Activated T-helper 2 cell treated with anti-CD3 and anti-CD28 coated beads, Interferon-gamma antibody, Interleukin-2, Interleukin-4, amounts not matched to agents 10 μg/mL and 5 μg/mL and 100 μg/mL, durations not matched to agents 14 hours and 24 hours and 36 hours (primary cell): ENCODE measurements around the gene PKP4. TPM values are rescaled to one million over a fixed set of nuclear protein-coding genes. Genes with fewer than 3 reads are reported as not detected.

Source experiments
- DNase-seq: peaks from one replicate; pipeline ENCODE4 v3.0.0; 2021; ENCODE audit warnings: low spot score
- H3K27ac Mint-ChIP-seq: one replicate; pipeline ENCODE4 v1.8.0; 2021; ENCODE audit warnings: mixed read lengths
- H3K27me3 Mint-ChIP-seq: one replicate; pipeline ENCODE4 v1.8.0; 2021; ENCODE audit warnings: low read depth, mixed read lengths
- H3K36me3 Mint-ChIP-seq: one replicate; pipeline ENCODE4 v1.8.0; 2021; ENCODE audit warnings: low read depth, mixed read lengths
- H3K4me1 Mint-ChIP-seq: one replicate; pipeline ENCODE4 v1.8.0; 2021; ENCODE audit warnings: low read depth, mixed read lengths
- H3K4me3 Mint-ChIP-seq: one replicate; pipeline ENCODE4 v1.8.0; 2021; ENCODE audit warnings: low read depth, mild to moderate bottlenecking, moderate library complexity, mixed read lengths
- H3K9me3 Mint-ChIP-seq: one replicate; pipeline ENCODE4 v1.8.0; 2021; ENCODE audit warnings: mixed read lengths
- intact Hi-C: fragments of 100-400 bp; cut with micrococcal nuclease; formaldehyde crosslinking; loops from one replicate; pipeline ENCODE4 v1.15.1; 2023
- total RNA-seq: library from RNA; stranded (reverse); gene quantifications from 2 replicates; pipeline ENCODE4 v1.2.3, GENCODE V29; 2022

The PKP4 gene
- total RNA-seq, 1 donor from 2014 or later: 26.9 TPM

DNA sequence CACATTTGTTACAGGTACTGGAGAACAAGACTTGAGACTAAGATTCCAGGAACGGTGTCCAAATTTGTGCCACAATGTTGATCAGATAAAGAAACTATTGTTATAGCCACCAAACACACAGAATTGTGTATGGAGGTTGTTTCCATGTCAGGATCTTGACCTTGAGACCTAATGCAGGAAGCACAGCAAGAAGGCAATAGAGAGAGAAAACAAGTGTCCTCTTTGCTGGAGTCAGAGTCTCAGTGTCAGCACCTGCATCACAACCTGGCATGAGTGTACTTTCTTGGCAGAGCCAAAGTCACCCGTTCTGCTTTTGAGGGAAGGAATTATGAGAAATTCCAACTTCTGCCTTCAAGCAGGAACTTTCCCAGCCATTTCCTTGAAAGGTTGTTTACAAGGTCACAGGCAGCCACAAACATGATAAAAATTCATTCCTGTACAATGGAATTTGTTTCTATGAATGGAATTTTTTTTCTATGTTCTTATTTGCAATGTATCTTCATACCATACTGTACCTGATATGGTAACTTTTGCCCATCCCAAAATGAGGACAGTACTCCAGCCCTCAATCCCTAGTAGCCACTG is 118.4 kb downstream of the PKP4 start:
- no peak for DNase-seq
- Mint-ChIP-seq H3K9me3 (no peaks in the 10 kb centered on the region), H3K27me3 (no peaks in the 10 kb centered on the region), H3K4me3 (no peak overlapping the region), H3K27ac (no peak overlapping the region), H3K4me1 (no peaks in the 10 kb centered on the region), H3K36me3 (no peaks in the 10 kb centered on the region)
- intact Hi-C loops: no loop called here

DNA sequence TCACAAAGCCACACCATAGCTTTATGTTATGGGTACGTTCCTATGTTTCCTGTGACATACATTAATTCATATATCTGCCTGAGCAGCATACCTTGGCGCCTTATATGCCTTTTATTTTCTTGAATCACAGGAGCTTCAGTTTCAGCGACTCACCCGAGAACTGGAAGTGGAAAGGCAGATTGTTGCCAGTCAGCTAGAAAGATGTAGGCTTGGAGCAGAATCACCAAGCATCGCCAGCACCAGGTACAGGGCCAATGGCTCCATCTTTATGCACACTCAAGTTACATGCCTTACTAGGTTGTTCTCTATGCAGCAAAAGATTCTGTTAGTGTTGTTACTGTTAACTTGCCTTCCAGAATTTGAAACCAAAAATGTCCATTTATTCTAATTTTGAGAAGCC is 120.4 kb downstream of the PKP4 start:
- H3K9me3 Mint-ChIP-seq: no peaks in the 10 kb centered on the region

DNA sequence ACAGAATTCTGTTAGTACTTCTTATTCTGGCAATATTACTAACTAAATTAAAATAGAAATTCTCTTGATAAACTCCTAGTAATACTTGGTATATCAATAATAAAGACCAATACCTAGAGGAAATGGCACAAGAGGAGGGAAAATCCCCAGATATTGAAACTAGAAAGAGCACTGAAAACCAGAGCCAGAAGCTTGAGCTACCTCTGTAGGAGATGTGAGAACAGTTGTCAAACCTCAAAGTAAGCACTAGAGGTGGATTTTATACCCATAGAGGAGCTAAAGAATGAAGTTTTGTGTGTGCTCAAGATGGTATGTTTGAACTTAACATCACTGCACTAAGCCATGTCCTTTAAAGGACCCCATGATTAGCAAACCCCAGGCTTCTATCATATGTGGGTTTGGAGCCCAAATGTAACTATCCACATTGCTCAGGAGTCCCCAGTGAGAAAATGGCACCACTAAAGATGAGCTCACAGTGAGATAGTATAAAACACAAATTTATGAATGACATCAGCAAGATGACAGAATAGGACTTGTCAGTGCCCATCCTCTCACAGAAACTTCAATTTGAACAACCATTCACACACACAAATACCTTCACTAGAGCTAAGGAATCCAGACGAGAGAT is 122.1 kb downstream of the PKP4 start:
- intact Hi-C loops: no loop called here
- no peak overlapping the region for H3K4me3 Mint-ChIP-seq
- H3K27ac Mint-ChIP-seq: no peak overlapping the region
- no peaks in the 10 kb centered on the region for H3K9me3 Mint-ChIP-seq
- no peaks in the 10 kb centered on the region for H3K4me1 Mint-ChIP-seq
- H3K36me3 Mint-ChIP-seq: no peaks in the 10 kb centered on the region
- no peaks in the 10 kb centered on the region for H3K27me3 Mint-ChIP-seq
- DNase-seq: no peak

More for the DNA sequence above, 120.4 kb downstream of the PKP4 start:
- Mint-ChIP-seq H3K4me1 (no peaks in the 10 kb centered on the region), H3K27me3 (no peaks in the 10 kb centered on the region), H3K27ac (no peak overlapping the region), H3K36me3 (no peaks in the 10 kb centered on the region), H3K4me3 (no peak overlapping the region)
- intact Hi-C loops: no loop called here
- DNase-seq: no peak

DNA sequence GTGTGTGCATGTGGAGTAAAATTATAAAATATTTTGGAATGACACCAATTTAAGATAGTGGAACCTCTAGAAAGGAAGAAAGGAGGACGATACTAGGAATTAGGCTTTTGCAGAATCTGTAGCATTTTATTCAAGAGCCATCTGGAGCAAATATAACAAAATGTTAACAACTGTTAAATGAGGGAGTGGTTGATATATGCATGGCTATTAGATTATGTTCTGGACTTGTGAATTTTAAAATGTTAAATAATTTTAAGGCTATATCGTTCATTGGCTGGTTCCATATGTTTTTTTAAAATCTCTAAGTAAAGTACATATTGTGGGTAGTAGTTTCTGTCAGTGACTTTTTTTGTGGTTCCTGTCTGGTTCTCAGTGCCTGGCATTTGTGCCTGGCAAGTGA is 123.2 kb downstream of the PKP4 start:
- Mint-ChIP-seq H3K27ac (no peak overlapping the region), H3K4me3 (no peak overlapping the region), H3K9me3 (no peaks in the 10 kb centered on the region), H3K27me3 (no peaks in the 10 kb centered on the region), H3K4me1 (no peaks in the 10 kb centered on the region), H3K36me3 (no peaks in the 10 kb centered on the region)
- intact Hi-C loops: no loop called here
- no peak for DNase-seq

DNA sequence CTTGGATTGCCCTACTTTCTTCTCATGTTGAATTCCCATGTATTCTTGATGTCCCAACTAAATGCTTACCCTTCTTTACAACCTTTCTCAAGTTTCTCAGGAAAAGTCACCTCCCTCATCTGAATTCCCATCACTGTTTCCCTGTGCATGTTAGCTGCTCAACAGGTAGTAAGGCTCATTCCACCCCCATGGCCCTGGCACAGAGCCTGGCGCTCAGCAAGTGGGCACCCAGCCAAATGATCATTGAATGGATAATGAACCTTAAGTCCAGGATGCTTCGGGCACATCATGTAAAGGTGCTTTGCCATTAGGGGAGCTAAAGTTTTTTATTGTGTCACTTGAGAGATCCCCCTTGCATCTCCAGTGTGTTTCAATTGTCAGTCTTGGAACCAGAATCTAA is 124.0 kb downstream of the PKP4 start:
- intact Hi-C loops: no loop called here
- no peaks in the 10 kb centered on the region for H3K36me3 Mint-ChIP-seq
- no peaks in the 10 kb centered on the region for H3K9me3 Mint-ChIP-seq
- H3K27me3 Mint-ChIP-seq: no peaks in the 10 kb centered on the region
- DNase-seq: no peak
- H3K27ac Mint-ChIP-seq: no peak overlapping the region
- no peaks in the 10 kb centered on the region for H3K4me1 Mint-ChIP-seq
- H3K4me3 Mint-ChIP-seq: no peak overlapping the region

DNA sequence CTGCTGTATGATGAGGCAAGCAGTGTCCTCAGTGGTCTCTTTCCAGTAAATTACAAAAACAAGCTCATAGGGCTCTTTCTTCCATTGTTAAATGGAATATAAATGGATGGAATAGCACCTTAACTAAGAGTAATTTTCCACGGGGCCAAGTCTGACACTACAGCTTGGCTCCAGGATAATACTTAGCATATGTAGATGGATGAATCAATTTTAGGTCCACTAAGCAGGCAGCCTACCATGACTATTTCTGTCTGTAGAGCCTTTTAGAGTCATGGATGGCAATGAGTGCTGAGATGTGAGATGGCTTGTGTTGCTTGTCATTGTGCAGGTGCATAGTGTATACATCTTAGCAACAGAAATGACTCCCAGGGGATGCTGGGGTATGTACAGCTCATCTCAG is 125.9 kb downstream of the PKP4 start:
- no peaks in the 10 kb centered on the region for H3K27me3 Mint-ChIP-seq
- DNase-seq: no peak
- intact Hi-C loops: no loop called here
- no peaks in the 10 kb centered on the region for H3K4me1 Mint-ChIP-seq
- H3K9me3 Mint-ChIP-seq: no peaks in the 10 kb centered on the region
- no peak overlapping the region for H3K27ac Mint-ChIP-seq
- H3K4me3 Mint-ChIP-seq: no peak overlapping the region
- H3K36me3 Mint-ChIP-seq: no peaks in the 10 kb centered on the region

DNA sequence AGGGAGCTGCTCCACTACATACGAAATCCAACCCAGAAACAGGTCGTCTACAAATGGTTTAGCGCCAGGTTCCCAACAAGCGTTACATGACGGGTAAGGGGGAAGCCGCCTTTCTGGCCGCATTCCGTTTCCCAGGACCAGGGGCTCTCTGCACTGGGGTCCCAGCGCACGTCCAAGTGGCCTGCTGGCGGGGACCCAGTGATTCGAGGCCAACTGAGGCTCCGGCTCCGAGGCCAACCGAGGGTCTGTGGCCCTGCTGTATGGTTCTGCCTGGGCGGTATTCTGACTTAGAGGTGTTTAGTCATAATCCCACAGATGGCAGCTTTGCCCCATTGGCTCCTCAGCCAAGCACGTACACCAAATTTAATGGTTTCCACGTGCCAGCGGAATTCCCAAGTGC is 127.2 kb downstream of the PKP4 start:
- H3K36me3 Mint-ChIP-seq: no peaks in the 10 kb centered on the region
- H3K4me3 Mint-ChIP-seq: no peak overlapping the region
- H3K9me3 Mint-ChIP-seq: no peaks in the 10 kb centered on the region
- H3K27ac Mint-ChIP-seq: no peak overlapping the region
- H3K4me1 Mint-ChIP-seq: no peaks in the 10 kb centered on the region
- H3K27me3 Mint-ChIP-seq: no peaks in the 10 kb centered on the region
- intact Hi-C loops: no loop called here
- DNase-seq: no peak

DNA sequence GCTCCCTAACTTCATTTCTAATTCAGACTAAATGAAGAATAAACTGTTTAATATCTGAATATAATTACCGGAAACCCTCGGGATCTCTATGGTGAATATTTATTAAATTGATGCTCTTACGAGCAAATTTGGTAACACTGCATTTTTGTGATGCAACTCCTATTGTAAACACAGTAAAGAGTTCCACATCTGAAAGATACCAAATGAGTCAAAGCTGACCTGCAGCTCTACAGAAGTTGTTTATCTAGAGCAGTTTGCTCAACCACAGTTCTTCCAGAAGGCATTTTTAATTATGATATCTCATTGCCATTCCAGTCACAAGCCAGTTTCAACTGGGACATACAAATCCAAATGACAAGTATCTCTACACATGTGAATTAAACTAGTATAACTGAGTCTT is 129.7 kb downstream of the PKP4 start:
- Mint-ChIP-seq H3K9me3 (no peaks in the 10 kb centered on the region), H3K4me3 (no peak overlapping the region), H3K36me3 (no peaks in the 10 kb centered on the region), H3K27ac (no peak overlapping the region), H3K4me1 (no peaks in the 10 kb centered on the region), H3K27me3 (no peaks in the 10 kb centered on the region)
- intact Hi-C loops: no loop called here
- DNase-seq: no peak

DNA sequence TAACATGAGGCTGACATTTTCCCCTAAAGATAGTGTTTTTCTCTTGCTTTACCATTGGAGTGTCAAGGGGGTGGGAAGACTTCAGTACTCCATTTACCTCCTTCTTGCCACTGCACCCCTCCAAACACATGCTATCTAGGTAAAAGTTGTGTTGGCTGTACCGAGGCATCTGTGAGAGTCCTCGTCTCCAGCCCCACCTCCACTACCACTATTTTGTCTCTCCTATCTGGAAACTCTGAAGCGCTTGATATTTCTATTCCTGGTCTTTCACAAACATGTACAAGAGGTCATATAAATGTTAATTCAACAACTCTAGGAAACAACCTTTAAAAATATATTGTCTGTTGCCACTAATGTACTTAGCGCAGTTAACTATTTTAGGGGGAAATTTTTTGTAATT is 132.6 kb downstream of the PKP4 start:
- Mint-ChIP-seq H3K4me3 (no peak overlapping the region), H3K4me1 (no peaks in the 10 kb centered on the region), H3K9me3 (no peaks in the 10 kb centered on the region), H3K27ac (no peak overlapping the region), H3K27me3 (no peaks in the 10 kb centered on the region), H3K36me3 (no peaks in the 10 kb centered on the region)
- no peak for DNase-seq
- intact Hi-C loops: no loop called here

DNA sequence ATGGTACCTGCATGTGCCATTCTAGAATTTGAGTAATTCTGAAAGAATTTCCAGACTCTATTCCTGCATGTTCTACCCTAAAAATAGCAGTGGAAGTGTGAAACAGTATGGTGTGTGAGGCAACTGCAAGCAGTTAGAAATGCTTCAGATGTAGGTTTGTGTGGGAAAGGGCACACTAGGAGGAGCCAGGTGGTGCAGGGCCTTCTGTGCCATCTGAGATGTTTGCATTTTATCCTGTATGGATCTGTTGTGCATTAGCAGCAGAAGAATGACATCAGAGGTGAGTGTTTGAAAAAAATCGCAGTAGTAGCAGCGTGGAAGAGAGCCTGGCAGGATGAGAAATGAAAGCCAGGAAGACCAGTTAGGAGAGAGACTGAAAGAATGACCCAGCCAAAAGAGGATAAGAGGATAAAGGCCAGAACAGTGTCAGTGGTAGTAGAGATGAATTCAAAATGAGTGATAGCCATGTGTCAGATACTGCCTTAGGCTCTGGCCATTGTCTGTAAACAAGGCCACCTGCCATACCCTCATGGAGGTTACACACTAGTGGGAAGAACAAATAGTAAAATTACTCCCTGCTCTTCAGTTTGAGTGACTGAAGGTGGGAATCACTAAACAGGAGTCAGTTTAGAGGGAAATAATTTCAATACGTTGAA is 142.2 kb downstream of the PKP4 start:
- intact Hi-C loops: no loop called here
- Mint-ChIP-seq H3K4me3 (no peak overlapping the region), H3K27ac (no peak overlapping the region), H3K9me3 (no peaks in the 10 kb centered on the region), H3K36me3 (no peaks in the 10 kb centered on the region), H3K4me1 (peaks cover 1% of the 10 kb centered on the region), H3K27me3 (no peaks in the 10 kb centered on the region)
- DNase-seq: no peak

DNA sequence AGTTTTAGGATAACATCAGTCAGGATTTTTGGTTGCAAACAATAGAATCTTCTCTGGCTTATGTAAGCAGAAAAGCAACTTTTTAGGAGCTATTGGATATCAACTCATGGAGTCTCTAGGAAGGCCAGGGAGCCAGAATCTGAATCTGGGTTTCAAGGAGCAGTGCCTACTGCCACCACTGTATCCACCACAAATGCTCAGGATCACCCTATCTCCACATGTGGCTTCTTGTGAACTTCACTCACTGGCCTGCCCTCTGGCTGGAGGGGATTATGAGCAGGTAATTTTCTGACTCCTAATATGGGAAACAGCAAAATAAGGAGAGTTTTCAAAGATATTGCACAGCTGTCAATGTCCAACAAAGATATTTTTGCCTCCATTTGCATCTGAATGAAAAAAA is 142.9 kb downstream of the PKP4 start:
- H3K27ac Mint-ChIP-seq: no peak overlapping the region
- no peaks in the 10 kb centered on the region for H3K36me3 Mint-ChIP-seq
- intact Hi-C loops: no loop called here
- peaks cover 1% of the 10 kb centered on the region for H3K4me1 Mint-ChIP-seq
- no peak for DNase-seq
- H3K27me3 Mint-ChIP-seq: no peaks in the 10 kb centered on the region
- H3K9me3 Mint-ChIP-seq: no peaks in the 10 kb centered on the region
- H3K4me3 Mint-ChIP-seq: no peak overlapping the region

DNA sequence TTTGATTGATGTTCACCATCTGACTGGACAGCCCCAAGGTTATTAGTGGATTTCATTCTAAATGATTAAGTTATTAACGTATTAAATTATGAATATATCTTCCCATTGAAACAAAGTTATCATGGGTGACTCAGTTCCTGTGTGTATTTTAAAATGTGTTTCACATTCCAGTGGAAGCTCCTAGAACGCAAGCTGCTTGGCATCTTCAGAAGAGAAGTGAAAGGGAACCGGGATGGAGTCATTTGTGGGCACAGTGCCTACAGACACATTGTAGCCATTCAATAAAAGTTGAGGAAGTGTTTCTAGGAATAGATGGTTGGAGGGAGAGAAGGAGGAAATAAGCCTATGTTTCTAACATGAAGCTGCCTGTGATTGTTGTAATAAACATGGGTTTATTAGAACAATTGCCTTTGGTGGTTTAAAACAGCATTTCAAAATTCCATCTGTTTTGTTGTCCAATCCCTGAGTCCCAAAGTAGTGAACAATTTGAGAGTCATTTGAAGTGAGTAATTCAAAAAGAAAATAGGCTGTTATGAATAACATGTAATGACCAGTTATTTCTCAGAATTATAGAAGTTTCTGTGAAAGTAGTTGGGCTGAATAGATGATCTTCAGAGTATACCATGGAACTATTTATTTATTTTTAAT is 143.5 kb downstream of the PKP4 start:
- no peaks in the 10 kb centered on the region for H3K27me3 Mint-ChIP-seq
- no peaks in the 10 kb centered on the region for H3K9me3 Mint-ChIP-seq
- H3K4me3 Mint-ChIP-seq: no peak overlapping the region
- no peak overlapping the region for H3K27ac Mint-ChIP-seq
- no peaks in the 10 kb centered on the region for H3K36me3 Mint-ChIP-seq
- H3K4me1 Mint-ChIP-seq: peaks cover 1% of the 10 kb centered on the region
- no peak for DNase-seq
- intact Hi-C loops: no loop called here

DNA sequence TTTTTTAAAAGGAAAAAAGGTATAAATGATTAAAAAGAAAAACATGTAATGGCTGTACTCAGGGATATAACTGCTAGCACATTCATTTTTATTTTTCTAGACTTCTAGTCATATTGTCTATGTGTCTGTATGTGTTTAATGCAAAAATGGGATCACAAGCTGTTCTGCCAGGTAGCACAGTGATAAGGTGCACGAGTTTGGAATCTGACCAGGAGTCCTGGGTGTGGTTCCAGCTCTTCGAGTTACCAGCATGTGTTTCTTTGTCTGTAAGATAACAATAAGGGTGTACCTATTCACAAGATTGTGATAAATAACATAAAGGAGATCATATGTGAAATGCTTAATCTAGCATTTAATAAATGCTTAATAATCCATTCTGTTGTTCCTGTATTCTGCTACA is 145.3 kb downstream of the PKP4 start:
- Mint-ChIP-seq H3K9me3 (no peaks in the 10 kb centered on the region), H3K27ac (no peak overlapping the region), H3K4me1 (peaks cover 1% of the 10 kb centered on the region), H3K4me3 (no peak overlapping the region), H3K27me3 (no peaks in the 10 kb centered on the region), H3K36me3 (no peaks in the 10 kb centered on the region)
- intact Hi-C loops: no loop called here
- DNase-seq: no peak
